GM18870 (cell line): ENCODE results near the gene RIC3.

Experiments used
- ATAC-seq: cut with Tn5 transposase; IDR thresholded peaks from one replicate; pipeline ENCODE4 v1.9.1; 2021; ENCODE audit warnings: moderate library complexity; ENCODE audit not compliant: unreplicated experiment

RIC3 gene

DNA sequence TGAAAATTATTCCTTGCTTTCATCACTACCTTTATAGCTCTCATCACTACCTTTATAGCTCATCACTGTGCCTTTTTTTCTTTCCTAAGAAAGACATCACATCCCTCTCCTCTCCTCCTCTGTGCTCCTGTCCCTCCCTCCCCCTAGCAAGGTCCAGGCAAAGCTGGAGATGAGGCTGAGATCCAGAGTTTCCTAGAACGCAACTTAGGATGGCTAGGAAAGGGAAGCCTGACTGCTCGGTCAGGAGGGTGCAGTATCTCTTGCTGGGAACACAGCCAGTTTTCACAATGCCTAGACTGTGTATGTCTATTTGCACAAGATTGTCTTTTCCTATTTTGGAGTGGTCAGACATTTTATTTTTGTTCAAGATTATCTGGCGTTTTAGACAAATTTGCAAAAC is 63.2 kb downstream of the RIC3 start:
- ATAC-seq = no peak

DNA sequence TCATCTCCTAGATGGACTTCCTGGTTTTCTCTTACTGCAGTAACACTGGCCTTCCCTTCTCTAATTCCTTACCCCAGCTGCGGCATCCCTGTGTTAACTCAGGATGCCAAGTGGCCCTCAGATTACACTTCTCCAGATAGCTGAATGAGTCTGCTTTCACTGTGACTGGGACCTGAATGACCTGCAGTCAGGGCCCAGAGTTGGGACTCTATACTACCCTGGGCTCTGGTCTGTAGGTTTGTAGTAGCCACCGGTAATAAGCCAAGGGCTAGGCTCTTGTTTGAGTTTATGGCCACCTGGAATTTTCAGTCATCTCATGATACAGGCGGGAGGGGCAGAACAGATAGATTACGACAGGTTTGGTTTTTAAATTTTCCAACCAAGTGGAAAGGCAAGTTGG is 63.7 kb downstream of the RIC3 start:
- no peak for ATAC-seq

DNA sequence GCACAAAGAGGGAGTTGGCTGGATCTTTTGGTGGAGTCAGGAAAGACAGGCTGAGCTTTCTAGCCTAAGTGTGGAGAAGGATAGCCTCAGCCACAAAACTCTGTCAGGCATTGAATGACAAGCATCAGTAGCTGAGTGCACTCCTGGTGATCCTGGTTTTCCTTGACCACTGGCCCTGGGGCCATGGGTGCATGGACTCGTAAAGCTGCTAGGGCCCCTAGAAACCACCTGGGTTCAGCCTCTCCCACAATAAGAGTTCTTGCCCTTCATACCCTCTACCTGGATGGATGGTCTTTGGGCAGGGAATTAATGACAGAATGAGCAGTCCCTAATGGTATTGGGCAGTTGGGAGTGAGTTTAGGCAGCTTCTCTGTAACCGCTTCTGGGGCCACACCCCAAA is 64.9 kb downstream of the RIC3 start:
- ATAC-seq = no peak

DNA sequence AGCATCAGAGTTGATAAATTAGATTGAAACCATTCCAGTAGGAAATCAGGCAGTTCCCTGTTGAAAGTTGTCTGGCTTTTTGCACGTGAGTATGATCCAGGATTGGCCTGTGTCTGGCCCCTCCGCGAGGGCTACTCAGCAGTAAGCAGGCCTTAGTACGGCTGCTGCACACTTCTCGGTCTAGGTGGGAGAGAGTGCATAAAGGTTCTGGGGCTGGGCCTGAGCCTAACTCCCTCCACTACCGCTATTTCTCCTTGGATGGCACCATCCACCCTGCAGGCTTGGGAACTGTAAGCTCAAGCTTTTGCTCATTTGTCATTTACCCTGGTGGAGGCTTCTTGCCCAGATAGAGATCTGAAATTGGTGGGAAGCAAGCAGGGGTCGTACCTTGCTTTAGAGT is 65.9 kb downstream of the RIC3 start:
- no peak for ATAC-seq

DNA sequence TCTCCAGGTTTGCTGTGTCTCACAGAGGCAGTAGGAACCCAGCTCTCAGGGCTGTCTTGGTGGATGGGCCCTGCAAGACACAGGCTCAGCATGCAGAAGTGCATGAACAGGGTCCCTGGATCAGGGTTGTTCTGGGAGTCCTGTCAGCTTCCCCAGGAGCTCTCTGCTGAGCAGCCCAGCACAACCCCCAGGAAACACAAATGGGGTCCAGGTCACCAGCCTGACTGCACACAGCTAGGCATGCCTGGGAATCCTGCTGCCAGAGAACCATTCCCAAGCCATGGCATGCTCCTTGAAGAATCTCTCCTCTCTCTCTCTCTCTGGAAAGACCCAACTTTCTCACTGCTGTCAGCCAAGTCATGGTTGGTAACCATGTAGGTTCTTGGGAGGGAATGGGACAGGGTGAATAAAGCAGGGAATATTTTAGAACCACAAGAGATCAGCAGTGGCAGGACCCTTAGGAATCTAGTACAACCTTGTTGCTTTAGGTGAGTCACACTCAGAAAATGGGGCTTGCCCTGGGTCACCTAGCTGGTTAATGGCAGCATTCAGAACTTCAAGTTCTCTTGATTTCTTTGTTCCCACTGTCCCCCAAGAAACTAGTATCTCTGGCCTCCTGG is 66.4 kb downstream of the RIC3 start:
- ATAC-seq = no peak

DNA sequence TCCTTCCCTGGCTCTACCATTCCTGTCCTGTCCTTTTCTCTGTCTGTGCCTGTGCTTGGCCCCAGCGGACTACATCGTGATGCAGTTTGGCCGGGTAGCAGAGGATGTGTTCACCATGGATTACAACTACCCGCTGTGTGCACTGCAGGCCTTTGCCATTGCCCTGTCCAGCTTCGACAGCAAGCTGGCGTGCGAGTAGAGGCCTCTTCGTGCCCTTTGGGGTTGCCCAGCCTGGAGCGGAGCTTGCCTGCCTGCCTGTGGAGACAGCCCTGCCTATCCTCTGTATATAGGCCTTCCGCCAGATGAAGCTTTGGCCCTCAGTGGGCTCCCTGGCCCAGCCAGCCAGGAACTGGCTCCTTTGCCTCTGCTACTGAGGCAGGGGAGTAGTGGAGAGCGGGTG is 67.4 kb downstream of the RIC3 start:
- no peak for ATAC-seq

DNA sequence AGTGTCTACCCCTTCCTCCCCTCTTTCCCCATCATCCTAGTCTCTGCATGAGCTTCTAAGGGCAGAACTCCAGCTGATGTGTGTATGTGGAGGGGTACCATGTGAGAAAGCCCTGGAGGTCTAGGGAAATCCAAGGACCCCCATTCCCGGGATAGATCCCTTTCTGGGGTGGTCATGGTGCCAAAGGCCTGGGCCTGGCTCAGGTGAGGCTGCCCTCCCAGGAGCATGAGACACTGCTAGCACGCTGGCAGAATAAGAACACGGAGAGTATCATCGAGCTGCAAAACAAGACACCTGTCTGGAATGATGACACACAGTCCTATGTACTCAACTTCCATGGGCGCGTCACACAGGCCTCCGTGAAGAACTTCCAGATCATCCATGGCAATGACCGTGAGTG is 68.2 kb downstream of the RIC3 start:
- no peak for ATAC-seq

DNA sequence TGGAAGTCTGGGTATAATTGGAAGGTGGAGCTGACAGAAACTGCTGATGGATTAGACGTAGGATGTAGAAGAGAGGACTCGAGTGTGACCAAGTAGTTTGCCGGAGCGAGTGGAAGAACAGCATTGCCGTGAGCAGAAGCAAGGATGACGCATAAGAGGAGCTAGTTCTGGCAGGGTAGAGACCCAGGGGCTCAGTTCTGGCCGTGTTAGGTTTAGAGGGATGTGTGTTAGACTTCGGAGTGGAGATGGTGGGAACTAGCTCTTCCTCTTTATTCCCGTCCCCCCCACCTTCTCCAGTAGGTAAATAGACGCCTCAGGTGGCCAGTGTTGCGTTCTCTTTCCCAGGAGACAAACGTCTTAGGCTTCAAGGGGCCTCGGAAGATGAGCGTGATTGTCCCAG is 68.7 kb downstream of the RIC3 start:
- ATAC-seq = no peak

DNA sequence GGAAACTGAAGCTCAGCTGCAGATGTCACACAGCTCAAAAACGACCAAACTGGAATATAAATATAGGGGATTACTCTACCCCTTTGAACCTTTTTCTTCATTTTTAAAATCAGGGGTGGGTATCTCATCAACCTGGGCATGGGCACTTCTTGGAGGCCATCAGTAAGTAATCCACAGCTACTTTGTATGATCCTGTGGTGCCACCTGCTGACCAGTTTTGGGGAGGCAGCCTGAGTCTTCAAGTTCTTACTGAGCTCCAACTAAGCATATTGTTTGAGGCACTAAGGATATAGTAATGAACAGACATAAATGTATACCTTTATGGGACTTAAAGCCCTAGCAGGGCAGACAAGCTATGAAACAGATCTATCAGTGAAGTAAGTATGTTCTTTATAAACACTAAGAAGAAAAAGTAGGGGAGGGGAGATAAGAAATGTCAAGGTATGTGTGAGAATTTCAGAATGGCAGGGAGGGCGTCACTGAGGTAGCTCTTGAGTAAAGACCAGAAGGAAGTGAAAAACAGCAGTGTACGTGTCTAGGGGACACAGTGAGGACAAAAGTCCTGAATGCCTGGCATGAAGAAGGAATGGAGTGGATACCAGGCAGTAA is 69.4 kb downstream of the RIC3 start:
- ATAC-seq = peak; percentile 60

DNA sequence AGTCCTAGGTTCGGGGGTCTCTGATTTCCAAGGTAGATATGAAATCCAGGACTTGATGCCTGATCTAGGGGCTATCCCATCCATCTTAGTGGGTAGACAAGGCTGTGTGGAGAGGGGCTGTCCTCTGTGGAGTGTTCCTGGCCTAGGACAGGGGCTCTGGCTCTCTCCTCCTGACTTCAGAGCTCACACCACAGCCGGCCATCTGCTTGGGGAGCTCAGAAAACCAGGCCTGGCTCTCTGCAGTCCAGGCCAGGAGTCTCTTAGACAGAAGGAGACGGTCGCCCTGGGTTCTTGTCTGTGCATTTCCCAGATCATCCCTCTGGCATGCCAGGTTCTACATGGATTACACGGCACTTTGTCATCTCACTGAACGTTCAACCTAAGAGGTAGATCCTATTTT is 69.9 kb downstream of the RIC3 start:
- ATAC-seq = no peak

DNA sequence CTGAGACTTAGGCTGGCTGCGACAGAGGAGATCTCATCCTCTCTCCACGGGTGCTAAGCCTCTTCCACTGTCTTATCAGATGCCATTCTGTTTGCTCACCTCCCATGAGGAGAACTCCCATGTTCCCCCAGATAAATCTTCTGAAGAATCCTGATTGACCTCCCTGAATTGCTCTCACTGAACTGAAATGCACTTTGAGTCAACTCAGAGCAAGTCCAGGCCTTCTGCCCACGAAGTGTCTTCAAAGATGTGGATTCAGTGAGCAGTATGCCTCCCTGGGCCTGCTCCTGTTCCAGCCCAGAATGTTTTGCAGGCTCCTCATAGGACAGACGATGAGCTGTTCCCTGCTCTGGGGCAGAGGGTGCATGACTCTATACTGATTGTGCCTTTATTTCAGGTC is 70.5 kb downstream of the RIC3 start:
- ATAC-seq = no peak

DNA sequence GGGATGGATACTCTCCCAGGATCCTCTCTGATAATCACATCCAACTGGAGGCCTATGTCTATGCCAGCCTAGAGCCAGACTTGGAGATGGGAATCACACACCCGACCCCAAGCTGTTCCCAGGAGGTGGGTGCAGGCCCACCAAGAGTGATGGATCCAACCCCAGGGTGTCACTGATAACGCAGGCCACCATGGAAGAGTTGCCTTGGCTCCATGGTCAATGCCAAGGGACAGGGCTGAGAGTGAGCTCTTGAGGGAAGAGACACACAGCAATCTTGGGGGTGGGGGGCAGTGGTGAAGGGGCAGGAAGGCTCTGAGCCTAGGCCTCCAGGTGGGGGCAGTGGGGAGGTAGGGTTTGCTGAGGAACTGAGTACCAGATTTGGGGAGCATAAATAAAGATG is 70.9 kb downstream of the RIC3 start:
- no peak for ATAC-seq

DNA sequence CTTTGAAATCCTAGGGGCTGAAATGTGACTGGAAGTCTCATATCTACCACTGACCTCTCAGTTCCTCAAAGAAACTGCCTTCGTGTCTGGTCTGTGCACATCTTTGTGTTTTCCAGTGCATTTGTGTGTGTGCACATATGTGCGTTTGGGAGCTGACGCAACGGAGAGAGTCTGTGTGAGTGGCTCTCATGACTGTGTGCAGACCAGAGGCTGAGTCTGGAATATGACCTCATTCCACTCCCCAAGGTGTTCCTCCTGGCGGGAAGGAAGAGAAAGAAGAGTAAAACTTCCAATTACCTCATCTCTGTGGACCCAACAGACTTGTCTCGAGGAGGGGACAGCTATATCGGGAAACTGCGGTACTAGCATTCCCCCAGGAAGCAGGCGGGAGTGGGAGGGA is 71.4 kb downstream of the RIC3 start:
- ATAC-seq = no peak

DNA sequence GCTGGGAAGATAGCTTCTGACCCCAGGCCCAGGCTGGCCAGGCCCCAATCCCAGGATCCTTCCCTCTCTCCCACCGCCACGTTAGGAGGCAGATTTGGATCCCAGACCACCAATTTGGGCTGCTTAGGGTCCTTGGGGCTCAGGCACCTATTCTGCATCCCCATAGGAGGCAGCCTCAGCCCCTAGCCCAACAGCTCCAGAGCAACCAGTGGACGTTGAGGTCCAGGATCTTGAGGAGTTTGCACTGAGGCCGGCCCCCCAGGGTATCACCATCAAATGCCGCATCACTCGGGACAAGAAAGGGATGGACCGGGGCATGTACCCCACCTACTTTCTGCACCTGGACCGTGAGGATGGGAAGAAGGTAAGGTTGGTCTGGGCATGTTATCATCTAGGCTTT is 71.8 kb downstream of the RIC3 start:
- ATAC-seq = no peak

DNA sequence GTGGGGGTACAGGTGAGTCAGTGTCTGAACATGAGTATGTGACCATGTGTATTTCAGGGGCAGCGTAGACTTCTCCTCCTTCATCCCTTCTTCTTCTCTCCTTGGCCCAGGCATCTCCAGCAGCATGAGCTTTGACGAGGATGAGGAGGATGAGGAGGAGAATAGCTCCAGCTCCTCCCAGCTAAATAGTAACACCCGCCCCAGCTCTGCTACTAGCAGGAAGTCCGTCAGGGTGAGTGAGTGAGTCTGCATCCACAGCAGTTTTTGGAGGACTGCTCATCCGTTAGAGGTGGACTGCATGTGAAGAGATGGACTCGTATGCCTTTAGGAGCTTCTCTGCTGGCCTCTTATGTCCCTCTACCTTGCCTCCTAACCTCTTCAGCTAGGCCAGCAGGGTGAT is 72.2 kb downstream of the RIC3 start:
- no peak for ATAC-seq

DNA sequence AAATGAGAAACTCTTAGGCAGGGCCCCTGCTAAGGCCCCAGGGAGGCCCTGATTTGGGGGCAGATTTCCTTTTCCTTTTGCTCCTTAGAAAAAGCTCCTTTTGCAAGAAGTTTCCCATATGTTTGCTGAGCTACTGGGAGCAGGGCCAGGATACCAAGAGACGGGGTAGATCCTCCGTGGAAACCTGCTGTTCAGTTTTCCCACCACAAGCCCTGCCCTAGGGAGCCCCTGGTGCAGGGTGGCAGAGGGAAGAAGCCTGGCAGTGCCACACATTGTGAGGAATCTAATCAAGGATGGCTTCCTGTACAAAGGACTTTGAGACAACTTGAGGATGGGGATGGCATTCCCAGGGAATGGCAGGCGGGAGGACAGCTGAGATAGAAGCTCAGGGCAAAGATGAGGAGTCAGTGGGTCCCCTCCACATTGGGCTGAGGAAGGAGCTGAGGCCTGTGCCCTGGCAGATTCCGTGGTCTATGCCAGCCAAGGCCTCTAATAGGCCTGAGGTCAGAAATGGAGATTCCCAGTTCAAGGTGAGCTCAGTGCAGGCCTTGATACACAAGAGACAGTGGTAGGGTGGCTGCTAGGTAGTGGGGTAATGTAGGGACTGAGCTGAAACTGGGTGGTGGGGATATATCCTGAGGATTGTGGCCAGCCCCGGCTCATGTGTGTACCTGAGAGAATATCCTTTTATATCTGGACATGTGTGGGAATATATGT is 72.9 kb downstream of the RIC3 start:
- no peak for ATAC-seq

DNA sequence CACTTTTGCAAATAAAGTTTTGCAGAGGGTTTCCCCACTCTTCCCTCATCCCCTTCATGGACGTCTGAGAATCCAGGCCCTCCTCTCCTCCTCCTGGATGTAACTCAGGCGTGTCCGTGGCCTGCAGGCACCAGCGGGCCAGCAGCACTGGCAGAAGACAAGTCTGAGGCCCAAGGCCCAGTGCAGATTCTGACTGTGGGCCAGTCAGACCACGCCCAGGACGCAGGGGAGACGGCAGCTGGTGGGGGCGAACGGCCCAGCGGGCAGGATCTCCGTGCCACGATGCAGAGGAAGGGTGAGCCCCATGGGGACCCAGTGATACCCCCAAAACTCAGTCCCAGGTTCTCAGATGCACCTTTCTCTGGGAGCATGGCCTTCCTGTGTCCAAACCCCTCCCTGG is 73.5 kb downstream of the RIC3 start:
- ATAC-seq = no peak

DNA sequence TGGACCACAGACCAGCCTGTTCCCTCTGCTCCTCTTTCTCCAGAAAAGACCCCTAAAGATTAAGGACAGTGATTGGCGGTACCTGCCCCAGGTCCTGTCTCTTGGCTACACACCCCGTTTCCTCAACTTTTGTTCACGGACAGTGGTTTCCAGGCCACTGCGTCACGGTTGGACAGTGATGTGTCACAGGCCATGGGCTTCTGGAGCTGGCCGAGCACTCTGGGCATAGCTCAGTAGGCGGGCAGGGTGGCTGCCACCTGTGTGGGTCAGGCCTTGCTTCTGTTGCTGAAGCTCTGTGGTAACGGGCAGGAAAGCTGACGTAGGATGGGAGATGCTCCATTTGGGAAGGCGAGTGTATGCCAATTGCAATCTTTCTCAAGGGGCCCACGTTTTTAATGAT is 74.2 kb downstream of the RIC3 start:
- ATAC-seq = no peak

DNA sequence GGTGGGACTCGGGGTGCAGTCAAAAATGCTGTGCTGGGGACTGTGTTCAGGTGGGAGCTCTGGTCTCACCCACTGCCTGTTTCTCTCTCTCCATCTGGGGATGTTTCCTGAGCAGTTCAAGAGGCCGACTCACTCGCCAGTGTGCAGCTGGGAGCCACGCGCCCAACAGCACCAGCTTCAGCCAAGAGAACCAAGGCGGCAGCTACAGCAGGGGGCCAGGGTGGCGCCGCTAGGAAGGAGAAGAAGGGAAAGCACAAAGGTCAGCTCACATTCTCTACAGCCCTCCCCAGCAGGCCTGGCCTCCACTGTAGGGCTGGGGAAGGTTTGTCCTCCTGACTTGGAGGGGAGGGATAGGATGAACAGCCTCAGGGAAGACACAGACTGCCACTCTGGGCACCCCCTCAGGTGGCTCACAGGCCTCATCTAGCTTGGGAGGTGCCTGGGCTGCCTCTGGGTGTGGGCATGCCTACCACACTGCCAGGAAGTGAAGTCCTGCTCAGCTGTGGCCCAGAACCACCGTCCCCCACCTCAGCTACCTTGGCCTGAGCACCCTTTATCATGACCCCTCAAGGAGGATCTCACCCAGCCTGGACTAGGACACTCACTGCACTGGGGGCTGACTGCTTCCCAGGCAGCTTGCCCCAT is 74.8 kb downstream of the RIC3 start:
- ATAC-seq = no peak

DNA sequence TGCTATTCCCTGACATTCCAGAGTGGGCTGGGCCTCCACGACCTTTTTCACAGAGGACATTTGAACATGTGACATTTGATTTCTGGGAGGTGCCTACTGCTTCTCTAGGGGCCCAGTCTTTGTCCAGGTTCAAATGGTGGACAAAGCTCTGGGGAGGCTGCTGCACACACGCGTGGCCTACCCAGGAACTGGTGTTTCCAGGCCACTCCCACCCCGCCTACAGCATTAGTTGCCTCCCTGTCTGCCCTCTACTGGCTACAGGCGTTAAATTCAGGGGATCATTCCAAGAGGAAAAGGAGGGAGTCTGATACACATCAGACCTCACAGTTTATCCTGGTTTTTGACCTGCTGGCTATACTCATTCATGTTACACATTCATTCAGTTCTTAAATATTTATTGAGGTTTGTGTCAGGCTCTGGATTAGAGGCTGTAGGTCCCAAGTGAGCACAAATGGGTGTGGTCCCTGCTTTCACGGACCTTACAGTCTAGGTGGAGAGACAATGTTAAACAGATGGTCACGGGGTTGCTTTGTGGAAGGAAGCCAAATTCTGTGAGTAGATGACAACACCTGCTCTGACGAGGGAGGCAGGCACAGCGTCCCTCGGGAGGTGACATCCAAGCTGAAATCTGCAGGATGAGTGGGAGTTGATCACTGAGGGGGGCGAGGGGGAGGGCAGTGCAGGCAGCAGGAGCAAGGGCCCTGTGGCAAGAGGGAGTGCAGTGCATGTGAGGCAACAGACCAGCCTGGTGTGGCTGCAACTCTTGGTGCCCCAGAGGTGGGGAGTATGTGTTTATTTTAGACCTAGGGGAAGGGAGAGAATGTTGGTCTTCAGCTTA is 76.0 kb downstream of the RIC3 start:
- no peak for ATAC-seq

DNA sequence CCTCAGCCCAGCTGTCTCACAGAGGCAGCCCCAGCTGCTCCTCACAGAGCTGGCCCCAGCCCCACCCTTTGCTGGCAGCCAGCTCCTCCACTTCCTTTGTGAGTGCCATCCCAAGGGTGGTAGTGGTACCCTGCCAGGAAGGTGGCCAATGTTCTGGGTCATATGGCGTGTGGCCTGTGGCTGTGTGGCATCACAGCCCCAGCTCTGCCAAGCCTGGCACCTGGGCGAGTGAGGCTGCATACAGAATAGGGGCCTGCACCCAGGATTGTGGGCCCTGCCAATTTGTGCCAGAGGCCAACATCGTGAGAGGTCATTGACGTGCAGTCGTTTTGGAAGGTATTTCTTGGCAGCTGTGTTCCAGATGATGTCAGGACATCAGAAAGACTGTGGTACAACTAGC is 77.1 kb downstream of the RIC3 start:
- no peak for ATAC-seq
